Central memory CD4-positive, alpha-beta T cell (primary cell): ENCODE measurements around the gene ASPG.

Source experiments
- DNase-seq: peaks from one replicate; pipeline ENCODE4 v3.0.0; 2022

Gene ASPG

GRCh38 chr14:104106471-104106991 is 21.0 kb downstream of the ASPG start:
- DNase-seq, result no peak

GRCh38 chr14:104107101-104107581 is 21.6 kb downstream of the ASPG start:
- DNase-seq, result no peak

DNA sequence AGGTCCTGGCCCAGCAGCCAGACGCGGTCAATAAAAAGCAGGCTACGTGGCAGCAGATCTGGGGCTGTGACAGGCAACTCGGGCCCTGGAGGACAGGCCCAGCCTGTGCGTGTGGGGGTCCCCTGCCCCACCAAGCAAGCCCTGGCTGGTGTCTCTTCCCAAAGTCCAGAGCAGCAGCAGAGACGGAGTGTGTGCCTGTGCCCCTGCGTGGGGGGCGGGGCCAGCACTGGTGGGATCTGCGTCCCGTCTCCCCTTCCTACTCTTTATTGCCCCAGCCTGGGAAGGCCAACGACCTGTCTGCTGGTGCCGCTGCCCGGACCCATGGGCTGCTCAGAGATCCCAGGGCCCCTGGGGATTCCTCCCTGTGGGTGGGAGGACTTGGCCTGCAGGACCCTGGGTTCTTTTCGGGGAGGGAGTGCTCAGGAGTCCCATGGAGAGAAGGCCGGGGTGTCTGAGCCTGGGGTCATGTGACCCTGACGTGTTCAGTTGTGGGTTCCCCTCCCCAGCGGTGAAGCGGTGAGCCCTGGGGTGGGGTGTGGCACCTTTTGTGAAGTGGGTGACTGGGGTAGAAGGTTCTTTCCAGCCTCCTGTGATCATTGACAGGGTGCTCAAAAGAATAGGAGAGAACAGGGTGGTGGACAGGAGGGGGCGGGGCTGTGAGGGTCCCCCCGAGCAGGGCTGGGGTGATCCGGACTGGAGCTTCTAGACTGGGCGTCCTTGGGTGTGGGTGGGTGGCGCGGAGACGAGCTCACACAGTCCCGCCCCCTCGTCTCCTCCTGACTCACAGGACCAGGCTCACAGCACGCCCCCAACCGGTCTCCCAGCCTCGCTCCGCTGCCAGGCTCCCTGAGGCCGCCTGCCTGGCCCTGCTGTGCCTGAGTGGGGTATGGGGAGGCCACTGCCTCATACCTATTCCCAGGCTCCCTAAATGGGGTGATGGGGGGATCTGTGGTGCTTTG is 22.4 kb downstream of the ASPG start:
- no peak for DNase-seq

DNA sequence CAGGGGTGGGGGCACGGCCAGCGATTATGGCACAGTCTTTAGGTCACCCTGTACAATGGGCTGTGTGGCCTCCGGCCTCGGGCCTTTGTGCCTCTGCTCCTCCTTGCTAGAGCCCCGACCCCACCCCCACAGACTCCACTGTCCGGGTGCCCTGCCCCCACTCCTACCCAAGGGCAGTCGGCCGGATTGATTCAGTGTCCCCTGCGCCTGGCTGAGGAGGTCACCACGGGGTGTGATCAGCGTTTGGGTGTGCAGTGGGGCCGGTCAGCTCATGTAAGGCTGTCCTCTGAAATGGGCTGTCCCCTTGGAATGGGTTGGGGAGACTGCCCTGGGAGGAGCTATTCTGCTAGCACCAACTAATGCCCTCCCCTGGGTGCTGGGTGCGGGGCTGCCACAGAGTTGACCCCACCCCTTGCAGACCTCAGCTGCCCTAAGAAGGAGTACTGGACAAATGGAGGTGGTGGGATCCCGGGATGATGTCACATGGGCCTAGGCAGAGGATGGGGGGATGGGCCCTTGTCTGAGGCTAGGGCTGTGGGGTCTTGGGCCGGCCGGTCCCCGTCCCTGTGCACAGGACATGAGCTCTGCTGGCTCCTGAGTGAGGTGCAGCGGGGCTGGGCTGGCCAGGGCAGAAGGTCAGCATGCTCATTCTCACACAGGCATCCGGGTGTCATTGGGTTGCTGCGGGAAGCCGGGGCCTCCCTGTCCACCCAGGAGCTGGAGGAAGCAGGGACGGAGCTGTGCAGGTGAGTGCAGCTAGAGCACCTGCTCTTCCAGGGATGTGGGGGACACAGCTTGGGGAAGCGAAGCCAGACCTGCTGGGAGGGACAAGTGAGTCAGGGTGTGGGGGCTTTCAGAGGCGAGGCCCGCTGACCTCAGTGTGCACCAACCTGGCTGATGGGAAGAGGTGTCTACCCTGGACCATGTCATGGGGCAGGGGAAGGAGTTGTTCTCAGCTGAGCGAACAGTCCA is 23.4 kb downstream of the ASPG start:
- no peak for DNase-seq

DNA sequence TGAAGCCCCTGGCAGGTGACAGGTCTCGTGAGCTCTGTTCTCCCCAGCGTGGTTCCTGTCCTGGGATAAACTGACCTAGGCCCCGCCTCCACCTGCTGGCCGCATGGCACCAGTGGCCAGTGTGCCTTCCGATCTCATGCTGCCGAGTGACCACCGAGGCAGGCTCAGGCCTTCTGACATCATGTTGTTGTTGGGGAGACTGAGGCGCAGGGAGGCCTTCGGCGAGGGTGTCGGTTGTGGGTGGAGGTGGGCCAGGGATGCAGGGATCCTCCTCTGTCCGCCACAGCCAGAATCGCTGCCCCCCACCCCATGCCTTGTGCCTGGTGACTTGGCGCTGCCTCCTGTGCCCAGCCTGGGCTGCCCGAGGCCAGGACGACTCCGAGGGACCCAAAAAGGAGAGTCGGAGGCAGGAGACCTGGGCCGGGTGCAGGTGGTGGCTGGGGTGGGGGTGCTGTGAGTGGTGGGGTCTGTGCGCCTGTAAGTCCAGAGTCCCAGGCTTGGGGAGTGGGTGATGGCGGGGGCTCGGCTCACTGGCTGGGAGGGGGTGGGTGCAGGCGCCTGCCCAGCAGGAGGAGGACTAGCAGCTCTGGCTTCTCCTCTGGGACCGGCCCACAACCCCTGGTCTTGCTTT is 24.3 kb downstream of the ASPG start:
- DNase-seq, result no peak

GRCh38 chr14:104110491-104111209 is 25.1 kb downstream of the ASPG start:
- no peak for DNase-seq

- DNase-seq, result no peak
These were observed 26.0 kb downstream of the ASPG start for GRCh38 chr14:104111301-104112112.

DNA sequence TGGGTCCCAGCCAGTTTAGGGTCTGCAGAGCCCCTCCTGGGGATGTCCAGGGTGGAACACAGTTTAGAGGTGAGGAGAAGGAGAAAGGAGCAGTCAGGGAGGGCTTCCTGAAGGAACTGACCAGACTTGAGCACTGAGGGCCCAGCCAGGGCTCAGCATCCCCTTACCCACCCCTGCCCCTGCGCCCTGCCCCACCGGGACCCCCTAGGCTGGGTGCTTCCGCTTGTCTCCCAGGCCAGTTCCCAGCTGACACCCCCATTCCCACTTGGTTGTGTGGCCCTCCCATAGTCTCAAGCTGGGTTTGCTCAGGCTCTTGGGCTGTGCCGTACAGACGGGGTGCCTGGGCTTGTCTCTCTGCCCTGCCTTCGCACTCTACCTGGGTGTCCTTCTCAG is 26.6 kb downstream of the ASPG start:
- DNase-seq, result no peak

DNA sequence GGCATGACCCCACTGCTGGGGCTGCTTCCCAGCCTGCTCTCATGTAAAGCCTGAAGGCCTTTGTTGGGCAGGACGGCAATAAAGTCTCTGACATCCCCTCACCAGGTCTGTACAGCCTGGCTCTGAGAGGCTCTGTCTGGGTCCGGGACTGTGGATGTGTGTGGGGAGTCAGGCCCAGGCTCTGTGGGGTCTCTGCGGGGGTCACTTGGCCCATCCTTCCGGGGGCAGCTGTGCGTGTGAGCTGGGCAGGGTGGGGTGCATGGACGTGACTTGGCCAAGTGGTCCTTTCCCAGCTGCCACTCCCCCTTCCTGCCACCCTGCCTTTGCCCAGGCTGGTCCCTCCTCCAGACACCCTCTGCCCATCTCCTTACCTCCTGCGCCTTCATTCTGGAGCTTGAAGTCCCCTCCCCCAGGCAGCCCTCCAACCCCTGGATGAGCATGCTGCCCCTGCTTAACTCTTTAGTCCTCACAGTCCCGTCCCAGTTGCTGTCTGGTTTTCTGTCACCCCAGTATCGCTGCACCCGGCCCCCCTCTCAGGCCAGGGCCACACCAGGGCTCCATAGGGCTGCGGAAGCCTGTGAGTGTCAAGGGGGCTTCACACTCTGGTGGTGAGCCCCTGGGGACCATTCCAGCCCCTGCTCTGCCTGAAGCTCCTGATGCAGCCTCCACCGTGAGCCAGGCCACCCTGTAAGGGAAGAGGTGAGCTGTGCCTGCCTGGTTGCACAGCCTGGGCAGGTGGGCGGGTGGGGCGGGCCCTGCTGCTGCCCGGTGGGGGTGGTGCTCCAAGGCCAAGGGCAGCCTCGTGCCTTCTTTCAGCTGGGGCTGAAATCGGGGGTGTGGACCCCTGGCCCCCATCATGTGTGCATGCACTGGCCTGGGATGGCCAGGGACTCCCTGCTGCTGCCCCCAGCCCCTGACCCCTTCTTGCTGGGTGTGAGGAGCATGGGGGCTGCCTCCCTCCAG is 27.4 kb downstream of the ASPG start:
- DNase-seq, result no peak

DNA sequence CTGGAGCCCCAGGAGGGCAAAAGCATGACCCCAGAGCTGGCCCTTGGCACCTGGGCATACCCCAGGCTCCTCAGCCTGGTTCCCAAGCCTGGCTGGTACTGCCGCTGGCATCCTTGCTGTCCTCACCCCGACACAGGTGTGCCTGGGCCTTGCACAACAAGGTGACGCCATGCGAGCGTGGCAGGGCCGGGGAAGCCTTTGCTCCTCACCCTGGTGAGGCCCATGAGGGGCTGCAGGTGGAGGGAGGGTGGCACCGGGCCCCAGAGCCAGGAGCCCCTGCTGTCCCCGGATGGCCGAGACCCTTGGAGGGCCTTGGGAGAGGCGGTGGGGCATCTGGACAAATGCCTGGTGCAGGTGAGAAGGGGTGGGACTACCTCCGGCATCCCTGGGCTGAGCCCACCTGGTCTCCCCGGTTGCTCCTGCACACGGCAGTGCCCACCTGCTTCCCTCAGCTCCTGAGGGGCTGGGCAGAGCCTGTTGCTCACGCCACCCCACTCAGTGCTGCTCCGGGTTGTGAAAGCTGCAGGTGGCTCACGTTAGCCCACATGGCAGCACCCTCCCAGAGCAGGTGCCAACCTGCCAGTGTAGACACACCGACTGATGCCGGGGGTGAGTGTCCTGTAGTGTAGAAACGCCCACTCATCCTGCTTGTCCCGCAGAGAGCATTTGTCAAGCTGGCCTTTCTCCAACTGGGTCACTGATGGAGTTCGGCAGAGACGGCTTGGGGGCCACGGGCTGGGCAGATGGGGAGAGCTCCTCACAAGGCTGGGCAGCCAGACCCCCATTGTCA is 28.3 kb downstream of the ASPG start:
- no peak for DNase-seq

GRCh38 chr14:104114421-104115130 is 29.1 kb downstream of the ASPG start:
- no peak for DNase-seq

- no peak for DNase-seq
These were observed 29.7 kb downstream of the ASPG start for GRCh38 chr14:104115131-104115600.

- no peak for DNase-seq
These were observed 30.3 kb downstream of the ASPG start for GRCh38 chr14:104115691-104116287.

DNA sequence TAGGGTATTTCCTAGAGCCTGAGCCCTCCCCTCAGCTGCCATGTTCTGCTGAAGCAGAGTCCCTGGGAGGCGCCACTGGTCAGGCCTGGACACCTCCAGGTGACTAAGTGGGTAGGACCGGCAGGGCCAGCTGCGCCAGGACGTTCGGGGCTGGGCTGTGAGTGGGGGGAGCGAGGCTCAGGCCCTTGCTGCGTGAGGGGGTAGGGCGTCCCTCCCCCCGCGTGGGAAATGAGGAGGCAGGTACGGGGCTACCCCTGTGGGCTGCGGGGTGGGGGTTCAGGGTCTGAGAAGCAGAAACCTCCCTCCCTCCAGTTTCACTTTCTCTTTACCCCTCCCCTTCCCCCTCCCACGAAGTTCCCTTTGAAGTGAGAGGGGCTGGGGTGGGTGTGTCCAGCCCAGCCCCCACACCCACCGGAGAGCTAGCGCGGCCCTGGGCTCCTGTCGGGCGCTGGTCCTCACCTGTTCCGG is 30.8 kb downstream of the ASPG start:
- DNase-seq, result no peak

GRCh38 chr14:104116756-104117340 is 31.3 kb downstream of the ASPG start:
- no peak for DNase-seq

DNA sequence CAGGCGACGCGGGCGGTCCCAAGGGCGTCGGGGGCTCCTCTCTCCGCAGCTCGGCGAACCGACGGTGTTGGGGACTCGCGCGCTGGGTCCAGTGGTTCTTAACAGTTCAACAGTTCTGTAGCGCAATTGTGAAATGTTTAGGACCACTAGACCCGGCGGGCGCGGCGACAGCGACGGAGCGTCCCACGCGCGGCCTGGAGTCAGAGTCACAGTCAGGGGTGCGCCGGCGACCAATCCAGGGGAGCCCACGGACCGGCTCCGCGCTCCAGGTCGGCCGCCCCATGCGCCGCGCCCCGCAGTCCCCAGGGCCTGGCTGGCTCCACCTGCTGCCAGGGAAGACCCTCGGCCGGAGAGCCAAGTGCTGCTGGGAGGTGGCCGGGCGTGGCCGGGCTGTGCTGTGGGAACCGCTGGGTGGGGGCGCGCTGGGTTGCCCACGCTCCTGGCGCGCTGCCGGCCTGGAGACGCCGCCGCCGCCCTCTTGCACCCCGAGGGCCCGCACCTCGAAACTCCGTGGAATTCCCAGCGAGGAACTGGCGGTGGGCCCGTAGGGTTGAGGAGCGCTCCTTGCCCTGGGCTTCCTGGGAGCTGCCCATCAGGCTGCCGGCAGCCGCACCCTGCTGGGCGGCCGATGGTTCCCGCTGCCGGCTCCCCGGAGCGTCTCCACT is 32.0 kb downstream of the ASPG start:
- DNase-seq, result no peak
